HepG2 (cell line): ENCODE results near the gene SLC29A1. TPM values are rescaled to one million over a fixed set of nuclear protein-coding genes. Genes with fewer than 3 reads are reported as not detected.
A peak's percentile ranks its signal among the peaks of the same experiment; 100 is the strongest.

ENCODE experiments used
- ATAD3A ChIP-seq: sonication (generic); formaldehyde crosslinking; IDR thresholded peaks from 2 replicates; pipeline ENCODE4 v1.4.0; 2020; ENCODE audit warnings: missing genetic modification reagents
- GATAD1 ChIP-seq: IDR thresholded peaks from 2 replicates; pipeline ENCODE4 v1.6.1; 2016; ENCODE audit warnings: missing genetic modification reagents, missing compliant biosample characterization
- MEIS2 ChIP-seq: sonication (generic); formaldehyde crosslinking; IDR thresholded peaks from 2 replicates; pipeline ENCODE4 v1.9.0; 2021; ENCODE audit warnings: mild to moderate bottlenecking, missing genetic modification reagents
- POLR2A ChIP-seq, 2 experiments: IDR thresholded peaks; 2 replicates each; pipeline ENCODE4 v1.6.1; 2011; ENCODE audit warnings: low read depth in 2 of 2, low read length in 2 of 2, mild to moderate bottlenecking in 1 of 2, moderate library complexity in 1 of 2; ENCODE audit not compliant: insufficient read depth in 1 of 2
- SAFB2 ChIP-seq: sonication (generic); formaldehyde crosslinking; IDR thresholded peaks from 2 replicates; pipeline ENCODE4 v1.5.1; 2020; ENCODE audit warnings: missing genetic modification reagents, low read depth, mild to moderate bottlenecking, borderline replicate concordance
- ZNF10 ChIP-seq: sonication (generic); formaldehyde crosslinking; IDR thresholded peaks from 2 replicates; pipeline ENCODE4 v1.4.0; 2020; ENCODE audit warnings: mild to moderate bottlenecking, low read depth, missing genetic modification reagents, borderline replicate concordance
- ZNF124 ChIP-seq: sonication (generic); formaldehyde crosslinking; IDR thresholded peaks from 2 replicates; pipeline ENCODE4 v1.4.0; 2020; ENCODE audit warnings: missing genetic modification reagents
- ZNF773 ChIP-seq: sonication (generic); formaldehyde crosslinking; IDR thresholded peaks from 2 replicates; pipeline ENCODE4 v1.4.0; 2020; ENCODE audit warnings: missing genetic modification reagents, borderline replicate concordance
- polyA plus RNA-seq, 8 experiments: library from polyadenylated mRNA; depleted of rRNA in 3 of 8; stranded (reverse) in 7 of 8; unstranded in 1 of 8; fragments of >200 nt; fragmentation: Illumina TruSeq in 4 of 8; extraction: Trizol in 4 of 8; gene quantifications; 2 replicates each; pipeline versions ENCODE4 v1.2.1 to v1.2.3, GENCODE V29; 2011 to 2016; ENCODE audit warnings: low read depth in 4 of 8, missing spikeins in 1 of 8, mixed read lengths in 1 of 8; ENCODE audit not compliant: insufficient read depth in 1 of 8
- total RNA-seq, 5 experiments: library from RNA; depleted of rRNA; stranded (reverse); fragments of >200 nt; fragmentation: Illumina TruSeq; extraction: Trizol; gene quantifications; 2 replicates each; pipeline ENCODE4 v1.2.3, GENCODE V29; 2016; ENCODE audit warnings: low read depth in 1 of 5
- TF ChIP-seq, protein P1 (sequence below): sonication (generic); formaldehyde crosslinking; conservative IDR thresholded peaks from 2 replicates; pipeline ENCODE4 v1.8.0; 2022; ENCODE audit warnings: mild to moderate bottlenecking, moderate library complexity, missing genetic modification reagents
- TF ChIP-seq, protein P2 (sequence below), 2 experiments: fragments of 450-650 bp in 1 of 2; sonication (generic) in 1 of 2; formaldehyde crosslinking; IDR thresholded peaks; 2 replicates each; pipeline versions ENCODE4 v1.5.0 to v1.8.0; 2020 to 2022; ENCODE audit warnings: mild to moderate bottlenecking in 1 of 2, missing genetic modification reagents in 1 of 2
- TF ChIP-seq, protein P3 (sequence below): sonication (generic); formaldehyde crosslinking; IDR thresholded peaks from 2 replicates; pipeline ENCODE4 v1.4.0; 2020; ENCODE audit warnings: missing genetic modification reagents
- TF ChIP-seq, protein P4 (sequence below): sonication (generic); formaldehyde crosslinking; IDR thresholded peaks from 2 replicates; pipeline ENCODE4 v1.4.0; 2020; ENCODE audit warnings: missing genetic modification reagents
- TF ChIP-seq, protein P5 (sequence below): sonication (generic); formaldehyde crosslinking; IDR thresholded peaks from 2 replicates; pipeline ENCODE4 v1.4.0; 2020; ENCODE audit warnings: missing genetic modification reagents, borderline replicate concordance

SLC29A1 gene
- total and polyA plus RNA-seq, 2 of the 13 experiments (the other 11 are each of a cell fraction or from before 2014, with no cell fraction given), result 43.2 to 106 TPM

DNA sequence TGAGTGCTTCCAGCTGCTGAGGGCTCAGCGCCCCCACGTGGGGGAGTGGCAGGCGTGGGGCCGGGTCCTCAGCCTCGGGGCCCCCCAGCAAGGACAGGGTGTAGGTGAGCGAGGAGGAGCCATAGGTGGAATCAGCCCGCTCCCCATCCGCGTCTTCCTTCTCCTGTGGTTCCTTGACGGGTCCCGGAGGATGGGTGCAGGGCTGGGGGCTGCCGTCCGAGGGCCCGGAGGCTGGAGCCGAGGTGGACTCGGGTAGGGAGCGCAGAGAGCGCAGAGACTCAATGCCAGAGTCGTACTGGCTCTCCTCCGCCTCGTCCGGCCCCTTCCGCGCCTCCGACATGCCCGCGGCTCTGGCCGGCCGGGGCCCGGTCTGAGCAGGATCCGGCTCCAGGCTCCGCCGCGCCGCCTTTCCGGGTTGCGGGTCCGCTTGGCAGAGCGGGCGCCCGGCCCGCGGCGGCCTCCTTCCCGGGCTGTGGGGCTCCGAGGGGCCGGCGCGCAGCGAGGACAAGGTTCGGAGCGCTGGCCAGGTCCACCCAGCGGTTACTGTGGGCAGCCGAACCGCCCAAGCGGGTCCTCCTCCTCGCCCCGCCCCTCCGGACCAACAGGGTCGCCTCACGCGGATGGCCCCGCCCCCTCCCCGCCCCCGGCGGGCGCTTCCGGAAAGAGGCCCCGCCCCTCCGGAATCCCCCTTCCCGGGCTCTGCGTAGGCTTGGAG lies 41.8 kb downstream of the SLC29A1 start, which contains the start of gene NFKBIE (continued):
- TF ChIP-seq, protein P1, sequence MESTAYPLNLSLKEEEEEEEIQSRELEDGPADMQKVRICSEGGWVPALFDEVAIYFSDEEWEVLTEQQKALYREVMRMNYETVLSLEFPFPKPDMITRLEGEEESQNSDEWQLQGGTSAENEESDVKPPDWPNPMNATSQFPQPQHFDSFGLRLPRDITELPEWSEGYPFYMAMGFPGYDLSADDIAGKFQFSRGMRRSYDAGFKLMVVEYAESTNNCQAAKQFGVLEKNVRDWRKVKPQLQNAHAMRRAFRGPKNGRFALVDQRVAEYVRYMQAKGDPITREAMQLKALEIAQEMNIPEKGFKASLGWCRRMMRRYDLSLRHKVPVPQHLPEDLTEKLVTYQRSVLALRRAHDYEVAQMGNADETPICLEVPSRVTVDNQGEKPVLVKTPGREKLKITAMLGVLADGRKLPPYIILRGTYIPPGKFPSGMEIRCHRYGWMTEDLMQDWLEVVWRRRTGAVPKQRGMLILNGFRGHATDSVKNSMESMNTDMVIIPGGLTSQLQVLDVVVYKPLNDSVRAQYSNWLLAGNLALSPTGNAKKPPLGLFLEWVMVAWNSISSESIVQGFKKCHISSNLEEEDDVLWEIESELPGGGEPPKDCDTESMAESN (CRISPR knock-in tag), result peak; percentile 90
- TF ChIP-seq SAFB2 (CRISPR knock-in tag), result 0 out of 2 replicates have a peak, but pooled peaks have one; percentile 60
- TF ChIP-seq, protein P2, sequence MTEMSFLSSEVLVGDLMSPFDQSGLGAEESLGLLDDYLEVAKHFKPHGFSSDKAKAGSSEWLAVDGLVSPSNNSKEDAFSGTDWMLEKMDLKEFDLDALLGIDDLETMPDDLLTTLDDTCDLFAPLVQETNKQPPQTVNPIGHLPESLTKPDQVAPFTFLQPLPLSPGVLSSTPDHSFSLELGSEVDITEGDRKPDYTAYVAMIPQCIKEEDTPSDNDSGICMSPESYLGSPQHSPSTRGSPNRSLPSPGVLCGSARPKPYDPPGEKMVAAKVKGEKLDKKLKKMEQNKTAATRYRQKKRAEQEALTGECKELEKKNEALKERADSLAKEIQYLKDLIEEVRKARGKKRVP (CRISPR knock-in tag; IDR thresholded peaks at IDR 0.05), result peak in 1 of 2 experiments; percentile 21; a peak in 1 of 4 replicates
- peak; percentile 72 for TF ChIP-seq MEIS2 (CRISPR knock-in tag)
- TF ChIP-seq ZNF10 (CRISPR knock-in tag), result no peak
- TF ChIP-seq ATAD3A (CRISPR knock-in tag), result no peak
- peak in 1 of 2 experiments; percentile 82; a peak in 2 of 4 replicates for TF ChIP-seq POLR2A (IDR thresholded peaks at IDR 0.05; ENCODE audit: insufficient read depth in 1 of 2, low read depth in 2 of 2, low read length in 2 of 2)
- no peak; the same call in 1 of the 2 replicates for TF ChIP-seq ZNF124 (CRISPR knock-in tag)
- 0 out of 2 replicates have a peak, but pooled peaks have one; percentile 14 for TF ChIP-seq GATAD1
- TF ChIP-seq, protein P3, sequence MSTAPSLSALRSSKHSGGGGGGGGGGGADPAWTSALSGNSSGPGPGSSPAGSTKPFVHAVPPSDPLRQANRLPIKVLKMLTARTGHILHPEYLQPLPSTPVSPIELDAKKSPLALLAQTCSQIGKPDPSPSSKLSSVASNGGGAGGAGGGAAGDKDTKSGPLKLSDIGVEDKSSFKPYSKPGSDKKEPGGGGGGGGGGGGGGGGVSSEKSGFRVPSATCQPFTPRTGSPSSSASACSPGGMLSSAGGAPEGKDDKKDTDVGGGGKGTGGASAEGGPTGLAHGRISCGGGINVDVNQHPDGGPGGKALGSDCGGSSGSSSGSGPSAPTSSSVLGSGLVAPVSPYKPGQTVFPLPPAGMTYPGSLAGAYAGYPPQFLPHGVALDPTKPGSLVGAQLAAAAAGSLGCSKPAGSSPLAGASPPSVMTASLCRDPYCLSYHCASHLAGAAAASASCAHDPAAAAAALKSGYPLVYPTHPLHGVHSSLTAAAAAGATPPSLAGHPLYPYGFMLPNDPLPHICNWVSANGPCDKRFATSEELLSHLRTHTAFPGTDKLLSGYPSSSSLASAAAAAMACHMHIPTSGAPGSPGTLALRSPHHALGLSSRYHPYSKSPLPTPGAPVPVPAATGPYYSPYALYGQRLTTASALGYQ (CRISPR knock-in tag), result no peak
- TF ChIP-seq, protein P4, sequence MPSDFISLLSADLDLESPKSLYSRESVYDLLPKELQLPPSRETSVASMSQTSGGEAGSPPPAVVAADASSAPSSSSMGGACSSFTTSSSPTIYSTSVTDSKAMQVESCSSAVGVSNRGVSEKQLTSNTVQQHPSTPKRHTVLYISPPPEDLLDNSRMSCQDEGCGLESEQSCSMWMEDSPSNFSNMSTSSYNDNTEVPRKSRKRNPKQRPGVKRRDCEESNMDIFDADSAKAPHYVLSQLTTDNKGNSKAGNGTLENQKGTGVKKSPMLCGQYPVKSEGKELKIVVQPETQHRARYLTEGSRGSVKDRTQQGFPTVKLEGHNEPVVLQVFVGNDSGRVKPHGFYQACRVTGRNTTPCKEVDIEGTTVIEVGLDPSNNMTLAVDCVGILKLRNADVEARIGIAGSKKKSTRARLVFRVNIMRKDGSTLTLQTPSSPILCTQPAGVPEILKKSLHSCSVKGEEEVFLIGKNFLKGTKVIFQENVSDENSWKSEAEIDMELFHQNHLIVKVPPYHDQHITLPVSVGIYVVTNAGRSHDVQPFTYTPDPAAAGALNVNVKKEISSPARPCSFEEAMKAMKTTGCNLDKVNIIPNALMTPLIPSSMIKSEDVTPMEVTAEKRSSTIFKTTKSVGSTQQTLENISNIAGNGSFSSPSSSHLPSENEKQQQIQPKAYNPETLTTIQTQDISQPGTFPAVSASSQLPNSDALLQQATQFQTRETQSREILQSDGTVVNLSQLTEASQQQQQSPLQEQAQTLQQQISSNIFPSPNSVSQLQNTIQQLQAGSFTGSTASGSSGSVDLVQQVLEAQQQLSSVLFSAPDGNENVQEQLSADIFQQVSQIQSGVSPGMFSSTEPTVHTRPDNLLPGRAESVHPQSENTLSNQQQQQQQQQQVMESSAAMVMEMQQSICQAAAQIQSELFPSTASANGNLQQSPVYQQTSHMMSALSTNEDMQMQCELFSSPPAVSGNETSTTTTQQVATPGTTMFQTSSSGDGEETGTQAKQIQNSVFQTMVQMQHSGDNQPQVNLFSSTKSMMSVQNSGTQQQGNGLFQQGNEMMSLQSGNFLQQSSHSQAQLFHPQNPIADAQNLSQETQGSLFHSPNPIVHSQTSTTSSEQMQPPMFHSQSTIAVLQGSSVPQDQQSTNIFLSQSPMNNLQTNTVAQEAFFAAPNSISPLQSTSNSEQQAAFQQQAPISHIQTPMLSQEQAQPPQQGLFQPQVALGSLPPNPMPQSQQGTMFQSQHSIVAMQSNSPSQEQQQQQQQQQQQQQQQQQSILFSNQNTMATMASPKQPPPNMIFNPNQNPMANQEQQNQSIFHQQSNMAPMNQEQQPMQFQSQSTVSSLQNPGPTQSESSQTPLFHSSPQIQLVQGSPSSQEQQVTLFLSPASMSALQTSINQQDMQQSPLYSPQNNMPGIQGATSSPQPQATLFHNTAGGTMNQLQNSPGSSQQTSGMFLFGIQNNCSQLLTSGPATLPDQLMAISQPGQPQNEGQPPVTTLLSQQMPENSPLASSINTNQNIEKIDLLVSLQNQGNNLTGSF (CRISPR knock-in tag), result no peak
- TF ChIP-seq, protein P5, sequence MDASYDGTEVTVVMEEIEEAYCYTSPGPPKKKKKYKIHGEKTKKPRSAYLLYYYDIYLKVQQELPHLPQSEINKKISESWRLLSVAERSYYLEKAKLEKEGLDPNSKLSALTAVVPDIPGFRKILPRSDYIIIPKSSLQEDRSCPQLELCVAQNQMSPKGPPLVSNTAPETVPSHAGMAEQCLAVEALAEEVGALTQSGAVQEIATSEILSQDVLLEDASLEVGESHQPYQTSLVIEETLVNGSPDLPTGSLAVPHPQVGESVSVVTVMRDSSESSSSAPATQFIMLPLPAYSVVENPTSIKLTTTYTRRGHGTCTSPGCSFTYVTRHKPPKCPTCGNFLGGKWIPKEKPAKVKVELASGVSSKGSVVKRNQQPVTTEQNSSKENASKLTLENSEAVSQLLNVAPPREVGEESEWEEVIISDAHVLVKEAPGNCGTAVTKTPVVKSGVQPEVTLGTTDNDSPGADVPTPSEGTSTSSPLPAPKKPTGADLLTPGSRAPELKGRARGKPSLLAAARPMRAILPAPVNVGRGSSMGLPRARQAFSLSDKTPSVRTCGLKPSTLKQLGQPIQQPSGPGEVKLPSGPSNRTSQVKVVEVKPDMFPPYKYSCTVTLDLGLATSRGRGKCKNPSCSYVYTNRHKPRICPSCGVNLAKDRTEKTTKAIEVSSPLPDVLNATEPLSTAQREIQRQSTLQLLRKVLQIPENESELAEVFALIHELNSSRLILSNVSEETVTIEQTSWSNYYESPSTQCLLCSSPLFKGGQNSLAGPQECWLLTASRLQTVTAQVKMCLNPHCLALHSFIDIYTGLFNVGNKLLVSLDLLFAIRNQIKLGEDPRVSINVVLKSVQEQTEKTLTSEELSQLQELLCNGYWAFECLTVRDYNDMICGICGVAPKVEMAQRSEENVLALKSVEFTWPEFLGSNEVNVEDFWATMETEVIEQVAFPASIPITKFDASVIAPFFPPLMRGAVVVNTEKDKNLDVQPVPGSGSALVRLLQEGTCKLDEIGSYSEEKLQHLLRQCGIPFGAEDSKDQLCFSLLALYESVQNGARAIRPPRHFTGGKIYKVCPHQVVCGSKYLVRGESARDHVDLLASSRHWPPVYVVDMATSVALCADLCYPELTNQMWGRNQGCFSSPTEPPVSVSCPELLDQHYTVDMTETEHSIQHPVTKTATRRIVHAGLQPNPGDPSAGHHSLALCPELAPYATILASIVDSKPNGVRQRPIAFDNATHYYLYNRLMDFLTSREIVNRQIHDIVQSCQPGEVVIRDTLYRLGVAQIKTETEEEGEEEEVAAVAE, result peak; percentile 16; the same call in 1 of the 2 replicates
- TF ChIP-seq ZNF773 (CRISPR knock-in tag), result no peak; the same call in 1 of the 2 replicates
